Progenitor cell of endocrine pancreas (in vitro differentiated cells): ENCODE results near the gene HP1BP3. TPM values are rescaled to one million over a fixed set of nuclear protein-coding genes. Genes with fewer than 3 reads are reported as not detected.

Source experiments
- DNase-seq: peaks from one replicate; pipeline ENCODE4 v3.0.0; 2021; ENCODE audit warnings: low spot score; ENCODE audit not compliant: unreplicated experiment
- H3K27ac Mint-ChIP-seq: 2 replicates; pipeline ENCODE4 v1.8.0; 2021; ENCODE audit warnings: mild to moderate bottlenecking, moderate library complexity, mixed read lengths
- H3K27me3 Mint-ChIP-seq: 2 replicates; pipeline ENCODE4 v1.8.0; 2021; ENCODE audit warnings: mixed read lengths
- H3K36me3 Mint-ChIP-seq: 2 replicates; pipeline ENCODE4 v1.8.0; 2022; ENCODE audit warnings: mixed read lengths; ENCODE audit not compliant: insufficient read depth
- H3K4me1 Mint-ChIP-seq: 2 replicates; pipeline ENCODE4 v1.8.0; 2021; ENCODE audit warnings: low read depth, mixed read lengths
- H3K4me3 Mint-ChIP-seq: 2 replicates; pipeline ENCODE4 v1.8.0; 2021; ENCODE audit warnings: low read depth, mild to moderate bottlenecking, moderate library complexity, mixed read lengths
- H3K9me3 Mint-ChIP-seq: 2 replicates; pipeline ENCODE4 v1.8.0; 2021; ENCODE audit warnings: low read depth, mixed read lengths
- CTCF ChIP-seq: fragments of 200-600 bp; sonication (generic); IDR thresholded peaks from one replicate; pipeline ENCODE4 v1.5.0; 2021; ENCODE audit warnings: antibody characterized with exemption, mild to moderate bottlenecking; ENCODE audit not compliant: unreplicated experiment
- total RNA-seq: library from RNA; stranded (reverse); gene quantifications from 2 replicates; pipeline ENCODE4 v1.2.1, GENCODE V29; 2021

Gene HP1BP3
- total RNA-seq, 1 donor from 2014 or later = 385 TPM

GRCh38 chr1:20704390-20705202 lies 82.5 kb downstream of the HP1BP3 start:
- no peaks in the 10 kb centered on the region for H3K9me3 Mint-ChIP-seq
- no peak for TF ChIP-seq CTCF
- H3K36me3 Mint-ChIP-seq = no peaks in the 10 kb centered on the region
- no peaks in the 10 kb centered on the region for H3K4me1 Mint-ChIP-seq
- DNase-seq = no peak
- H3K4me3 Mint-ChIP-seq = no peak overlapping the region
- peaks cover 6% of the 10 kb centered on the region for H3K27me3 Mint-ChIP-seq
- no peak overlapping the region for H3K27ac Mint-ChIP-seq

GRCh38 chr1:20703124-20703756 lies 83.9 kb downstream of the HP1BP3 start:
- no peak for DNase-seq
- Mint-ChIP-seq H3K27ac (no peak overlapping the region), H3K36me3 (no peaks in the 10 kb centered on the region), H3K4me3 (no peak overlapping the region), H3K4me1 (no peaks in the 10 kb centered on the region), H3K27me3 (peaks cover 7% of the 10 kb centered on the region), H3K9me3 (no peaks in the 10 kb centered on the region)
- no peak for TF ChIP-seq CTCF

GRCh38 chr1:20702416-20702815 lies 84.7 kb downstream of the HP1BP3 start:
- no peak for DNase-seq
- Mint-ChIP-seq H3K27ac (no peak overlapping the region), H3K9me3 (no peaks in the 10 kb centered on the region), H3K4me1 (no peaks in the 10 kb centered on the region), H3K27me3 (peaks cover 7% of the 10 kb centered on the region), H3K36me3 (no peaks in the 10 kb centered on the region), H3K4me3 (no peak overlapping the region)
- peak; percentile 33 for TF ChIP-seq CTCF

- peaks cover 1% of the 10 kb centered on the region for H3K4me1 Mint-ChIP-seq
- no peaks in the 10 kb centered on the region for H3K36me3 Mint-ChIP-seq
- DNase-seq = no peak
- TF ChIP-seq CTCF = no peak
- H3K27ac Mint-ChIP-seq = no peak overlapping the region
- no peak overlapping the region for H3K4me3 Mint-ChIP-seq
- H3K27me3 Mint-ChIP-seq = peaks cover 7% of the 10 kb centered on the region
- no peaks in the 10 kb centered on the region for H3K9me3 Mint-ChIP-seq
Measured at GRCh38 chr1:20701847-20702246, 85.3 kb downstream of the HP1BP3 start.

GRCh38 chr1:20701446-20701845 lies 85.7 kb downstream of the HP1BP3 start:
- Mint-ChIP-seq H3K27ac (no peak overlapping the region), H3K27me3 (peaks cover 7% of the 10 kb centered on the region), H3K9me3 (no peaks in the 10 kb centered on the region), H3K4me3 (no peak overlapping the region), H3K36me3 (no peaks in the 10 kb centered on the region), H3K4me1 (peaks cover 1% of the 10 kb centered on the region)
- no peak for DNase-seq
- no peak for TF ChIP-seq CTCF
